ENCODE results near the gene ZAP70. TPM values are rescaled to one million over a fixed set of nuclear protein-coding genes. Genes with fewer than 3 reads are reported as not detected.

Gene ZAP70
- total RNA-seq, 1 donor from 2014 or later, result 1.1 TPM

- peaks cover 2% of the 10 kb centered on the region for H3K4me1 Mint-ChIP-seq (ENCODE audit: unreplicated experiment)
- no peak overlapping the region for H3K4me3 Mint-ChIP-seq (ENCODE audit: unreplicated experiment)
- no peak overlapping the region for H3K27ac Mint-ChIP-seq (ENCODE audit: unreplicated experiment)
- H3K36me3 Mint-ChIP-seq (ENCODE audit: unreplicated experiment), result no peaks in the 10 kb centered on the region
- H3K27me3 Mint-ChIP-seq (ENCODE audit: unreplicated experiment), result peaks cover 7% of the 10 kb centered on the region
- TF ChIP-seq CTCF (IDR thresholded peaks at IDR 0.05), result no peak
- DNase-seq (ENCODE audit: extremely low spot score, unreplicated experiment), result no peak
- no peaks in the 10 kb centered on the region for H3K9me3 Mint-ChIP-seq (ENCODE audit: unreplicated experiment)
Measured at GRCh38 chr2:97714084-97714949, 941 bp downstream of the ZAP70 start.

GRCh38 chr2:97714950-97715652, 1.7 kb downstream of the ZAP70 start:
- H3K36me3 Mint-ChIP-seq (ENCODE audit: unreplicated experiment), result no peaks in the 10 kb centered on the region
- no peak for DNase-seq (ENCODE audit: extremely low spot score, unreplicated experiment)
- H3K27me3 Mint-ChIP-seq (ENCODE audit: unreplicated experiment), result peaks cover 7% of the 10 kb centered on the region
- no peak overlapping the region for H3K4me3 Mint-ChIP-seq (ENCODE audit: unreplicated experiment)
- no peak overlapping the region for H3K27ac Mint-ChIP-seq (ENCODE audit: unreplicated experiment)
- TF ChIP-seq CTCF (IDR thresholded peaks at IDR 0.05), result no peak
- no peaks in the 10 kb centered on the region for H3K4me1 Mint-ChIP-seq (ENCODE audit: unreplicated experiment)
- H3K9me3 Mint-ChIP-seq (ENCODE audit: unreplicated experiment), result no peaks in the 10 kb centered on the region

GRCh38 chr2:97715951-97716694, 2.7 kb downstream of the ZAP70 start:
- TF ChIP-seq CTCF (IDR thresholded peaks at IDR 0.05), result no peak
- Mint-ChIP-seq H3K4me1 (ENCODE audit: unreplicated experiment) (no peaks in the 10 kb centered on the region), H3K9me3 (ENCODE audit: unreplicated experiment) (no peaks in the 10 kb centered on the region), H3K27ac (ENCODE audit: unreplicated experiment) (no peak overlapping the region), H3K27me3 (ENCODE audit: unreplicated experiment) (peaks cover 7% of the 10 kb centered on the region), H3K4me3 (ENCODE audit: unreplicated experiment) (no peak overlapping the region), H3K36me3 (ENCODE audit: unreplicated experiment) (no peaks in the 10 kb centered on the region)
- no peak for DNase-seq (ENCODE audit: extremely low spot score, unreplicated experiment)

- Mint-ChIP-seq H3K4me1 (ENCODE audit: unreplicated experiment) (no peaks in the 10 kb centered on the region), H3K4me3 (ENCODE audit: unreplicated experiment) (no peak overlapping the region), H3K9me3 (ENCODE audit: unreplicated experiment) (no peaks in the 10 kb centered on the region), H3K27ac (ENCODE audit: unreplicated experiment) (no peak overlapping the region), H3K36me3 (ENCODE audit: unreplicated experiment) (no peaks in the 10 kb centered on the region), H3K27me3 (ENCODE audit: unreplicated experiment) (peaks cover 7% of the 10 kb centered on the region)
- no peak for TF ChIP-seq CTCF (IDR thresholded peaks at IDR 0.05)
- DNase-seq (ENCODE audit: extremely low spot score, unreplicated experiment), result no peak
Measured at GRCh38 chr2:97716695-97717612, 3.6 kb downstream of the ZAP70 start.

All from osteocyte (in vitro differentiated cells).